ENCODE measurements around the gene DIAPH2. TPM values are rescaled to one million over a fixed set of nuclear protein-coding genes. Genes with fewer than 3 reads are reported as not detected.

The DIAPH2 gene
- total RNA-seq, 4 donors from 2014 or later: 41.8 to 64.5 (median 54.5) TPM

- intact Hi-C loops (cut with DNase I): no loop called here
- WGBS: 95% methylated on average over 1 of the region's 1 CpG
Measured at GRCh38 chrX:97306771-97307470, 622.3 kb downstream of the DIAPH2 start.

GRCh38 chrX:97308171-97308570 is 623.5 kb downstream of the DIAPH2 start:
- no peak for TF ChIP-seq POLR2AphosphoS5 (IDR thresholded peaks at IDR 0.05)
- no peak for TF ChIP-seq POLR2A (IDR thresholded peaks at IDR 0.05; ENCODE audit: low read depth)
- TF ChIP-seq CTCF (IDR thresholded peaks at IDR 0.05): no peak
- TF ChIP-seq EP300 (IDR thresholded peaks at IDR 0.05): no peak
- no peak for DNase-seq (ENCODE audit: extremely low spot score)
- intact Hi-C loops (cut with DNase I): no loop called here
- WGBS: 85% methylated on average over 4 of the region's 4 CpGs
- Histone ChIP-seq H3K9me3 (no peaks in the 10 kb centered on the region), H3K4me1 (no peaks in the 10 kb centered on the region), H3K4me3 (no peak overlapping the region), H3K27me3 (no peaks in the 10 kb centered on the region), H3K27ac (replicated peaks in 1 of 4) (no peak overlapping the region), H3K36me3 (no peaks in the 10 kb centered on the region)

More at GRCh38 chrX:97306771-97307470, 622.3 kb downstream of the DIAPH2 start:
- Histone ChIP-seq H3K27ac (replicated peaks in 1 of 4) (no peak overlapping the region), H3K27me3 (no peaks in the 10 kb centered on the region), H3K4me3 (no peak overlapping the region), H3K9me3 (no peaks in the 10 kb centered on the region), H3K4me1 (no peaks in the 10 kb centered on the region), H3K36me3 (no peaks in the 10 kb centered on the region)
- no peak for DNase-seq (ENCODE audit: extremely low spot score)
- TF ChIP-seq EP300 (IDR thresholded peaks at IDR 0.05): no peak
- TF ChIP-seq CTCF (IDR thresholded peaks at IDR 0.05): no peak
- TF ChIP-seq POLR2AphosphoS5 (IDR thresholded peaks at IDR 0.05): no peak
- TF ChIP-seq POLR2A (IDR thresholded peaks at IDR 0.05; ENCODE audit: low read depth): no peak

GRCh38 chrX:97309487-97310116 is 625.0 kb downstream of the DIAPH2 start:
- Histone ChIP-seq H3K36me3 (no peaks in the 10 kb centered on the region), H3K9me3 (no peaks in the 10 kb centered on the region), H3K27me3 (no peaks in the 10 kb centered on the region), H3K4me3 (no peak overlapping the region), H3K27ac (replicated peaks in 1 of 4) (no peak overlapping the region), H3K4me1 (no peaks in the 10 kb centered on the region)
- WGBS: 68% methylated on average over 2 of the region's 2 CpGs
- intact Hi-C loops (cut with DNase I): no loop called here
- TF ChIP-seq CTCF (IDR thresholded peaks at IDR 0.05) (no peak), EP300 (IDR thresholded peaks at IDR 0.05) (no peak), POLR2AphosphoS5 (IDR thresholded peaks at IDR 0.05) (no peak), POLR2A (IDR thresholded peaks at IDR 0.05; ENCODE audit: low read depth) (no peak)
- DNase-seq (ENCODE audit: extremely low spot score): no peak

- Histone ChIP-seq H3K4me3 (no peak overlapping the region), H3K9me3 (no peaks in the 10 kb centered on the region), H3K27me3 (no peaks in the 10 kb centered on the region), H3K27ac (replicated peaks in 1 of 4) (no peak overlapping the region), H3K4me1 (no peaks in the 10 kb centered on the region), H3K36me3 (no peaks in the 10 kb centered on the region)
- intact Hi-C loops (cut with DNase I): no loop called here
- no peak for DNase-seq (ENCODE audit: extremely low spot score)
- WGBS: 57% methylated on average over 8 of the region's 8 CpGs
- TF ChIP-seq CTCF (IDR thresholded peaks at IDR 0.05): no peak
- no peak for TF ChIP-seq POLR2AphosphoS5 (IDR thresholded peaks at IDR 0.05)
- no peak for TF ChIP-seq POLR2A (IDR thresholded peaks at IDR 0.05; ENCODE audit: low read depth)
- TF ChIP-seq EP300 (IDR thresholded peaks at IDR 0.05): no peak
Measured at GRCh38 chrX:97310373-97310772, 625.7 kb downstream of the DIAPH2 start.

Measured in esophagus muscularis mucosa (tissue), 4 donors.